Sigmoid colon (tissue), 7 donors: Measurements from ENCODE around the gene CUL9. TPM values are rescaled to one million over a fixed set of nuclear protein-coding genes. Genes with fewer than 3 reads are reported as not detected.

ENCODE experiments used
- DNase-seq: peaks from one replicate; pipeline ENCODE4 v3.0.0-alpha.2; 2019
- H3K27ac ChIP-seq, 4 donors: fragments of 200-600 bp; sonication (generic); one replicate each; pipeline ENCODE4 v1.5.1; 2016 to 2019; ENCODE audit warnings: mild to moderate bottlenecking in 1 of 4
- H3K27me3 ChIP-seq, 3 donors: fragments of 200-600 bp; sonication (generic); one replicate each; pipeline ENCODE4 v1.5.1; 2019; ENCODE audit warnings: mild to moderate bottlenecking in 1 of 3
- H3K36me3 ChIP-seq, 4 donors: fragments of 200-600 bp; sonication (generic); one replicate each; pipeline ENCODE4 v1.5.1; 2016 to 2019
- H3K4me1 ChIP-seq, 4 donors: fragments of 200-600 bp; sonication (generic); one replicate each; pipeline ENCODE4 v1.5.1; 2017 to 2019
- H3K4me3 ChIP-seq, 4 donors: fragments of 200-600 bp; sonication (generic); one replicate each; pipeline ENCODE4 v1.5.1; 2017 to 2019; ENCODE audit warnings: mild to moderate bottlenecking in 2 of 4, moderate library complexity in 1 of 4
- H3K9me3 ChIP-seq, 4 donors: fragments of 200-600 bp in 3 of 4; sonication (generic) in 3 of 4; one replicate each; pipeline versions ENCODE4 v1.5.1 to v1.6.1; 2013 to 2019
- EP300 ChIP-seq, 4 donors: sonication (generic); formaldehyde crosslinking; IDR thresholded peaks; one replicate each; pipeline ENCODE4 v1.6.1; 2017; ENCODE audit warnings: antibody characterized with exemption in 4 of 4
- POLR2A ChIP-seq, 2 donors: fragments of 450-650 bp; IDR thresholded peaks; one replicate each; pipeline ENCODE4 v1.6.1; 2016; ENCODE audit warnings: antibody characterized with exemption in 2 of 2, mild to moderate bottlenecking in 2 of 2, moderate library complexity in 2 of 2
- POLR2AphosphoS5 ChIP-seq, 4 donors: sonication (generic); formaldehyde crosslinking; IDR thresholded peaks; one replicate each; pipeline ENCODE4 v1.6.1; 2017; ENCODE audit warnings: antibody characterized with exemption in 4 of 4
- WGBS, 2 donors: extraction: QIAGEN DNeasy Blood & Tissue Kit; methylation state at CpG; one replicate each; pipeline ENCODE4 v1.1.7; 2013; 5-methylcytosine and 5-hydroxymethylcytosine counted together
- intact Hi-C: fragments of 100-400 bp; cut with DNase I; formaldehyde crosslinking; loops from one replicate; pipeline ENCODE4 v1.15.1; 2023
- polyA plus RNA-seq, 3 donors: library from polyadenylated mRNA; stranded (reverse); fragments of 200-250 nt; gene quantifications; one replicate each; pipeline ENCODE4 v1.2.3, GENCODE V29; 2013
- total RNA-seq, 4 donors: library from RNA; depleted of rRNA; stranded (reverse); fragments of >200 nt; gene quantifications; one replicate each; pipeline ENCODE4 v1.1.0, GENCODE V29; 2016
- TF ChIP-seq, protein P1 (sequence below), 4 experiments: fragments of 450-650 bp in 3 of 4; fragments of 200-600 bp in 1 of 4; IDR thresholded peaks; one replicate each; pipeline ENCODE4 v1.5.1; 2016 to 2019; ENCODE audit warnings: antibody characterized with exemption in 4 of 4, mild to moderate bottlenecking in 3 of 4, moderate library complexity in 2 of 4
- donor health status: healthy with polysubstance abuse.
- donor health status: Bipolar disorder and iron deficiency.
- donor health status: healthy.

CUL9 gene
- total and polyA plus RNA-seq, 7 donors, result 5.1 to 49.6 (median 28.2) TPM

DNA sequence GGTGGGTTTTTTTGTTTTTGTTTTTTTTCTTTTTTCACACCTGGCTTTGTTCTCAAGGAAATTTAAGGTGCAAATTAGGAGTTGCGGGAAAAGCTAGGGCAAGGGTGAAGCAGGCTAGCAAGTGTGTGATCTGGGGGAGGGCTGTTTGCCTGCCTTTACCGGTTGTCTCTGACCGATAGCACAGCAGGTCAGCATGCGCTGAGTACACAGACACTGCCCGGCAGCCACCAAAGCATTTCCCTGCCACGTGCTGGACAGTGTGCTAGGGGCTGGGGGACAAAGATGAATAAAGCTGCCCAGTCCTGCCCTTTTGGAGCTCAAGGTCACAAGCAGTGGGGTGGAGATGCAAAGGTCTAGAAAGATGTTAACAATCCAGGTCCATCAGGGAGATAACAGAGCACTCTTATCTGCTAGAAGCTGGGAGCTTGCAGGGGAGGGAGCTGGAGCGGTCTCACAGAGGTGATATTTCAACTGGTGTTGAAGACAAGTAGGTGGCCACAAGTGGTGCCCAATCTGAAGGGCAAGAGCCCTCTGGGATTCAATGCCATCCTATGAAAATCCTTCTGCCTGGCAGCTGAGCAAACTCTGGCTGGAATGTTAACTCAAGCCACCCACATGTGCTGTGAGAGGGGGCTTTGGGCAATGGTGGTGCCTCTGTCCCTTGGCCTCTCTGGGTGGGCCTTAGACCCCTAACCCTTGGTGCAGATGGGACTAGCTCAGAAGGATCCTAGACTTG lies 85.8 kb downstream of the CUL9 start:
- Histone ChIP-seq H3K9me3 (no peaks in the 10 kb centered on the region), H3K27me3 (no peaks in the 10 kb centered on the region), H3K27ac (peak overlapping the region; percentile 72 to 92 (median 76)), H3K36me3 (no peaks in the 10 kb centered on the region), H3K4me1 (peaks cover 0 to 27% (median 25%) of the 10 kb centered on the region in 4 donors), H3K4me3 (no peak overlapping the region)
- TF ChIP-seq POLR2AphosphoS5 (IDR thresholded peaks at IDR 0.05) (no peak), EP300 (IDR thresholded peaks at IDR 0.05) (no peak), POLR2A (IDR thresholded peaks at IDR 0.05) (no peak)
- TF ChIP-seq, protein P1, sequence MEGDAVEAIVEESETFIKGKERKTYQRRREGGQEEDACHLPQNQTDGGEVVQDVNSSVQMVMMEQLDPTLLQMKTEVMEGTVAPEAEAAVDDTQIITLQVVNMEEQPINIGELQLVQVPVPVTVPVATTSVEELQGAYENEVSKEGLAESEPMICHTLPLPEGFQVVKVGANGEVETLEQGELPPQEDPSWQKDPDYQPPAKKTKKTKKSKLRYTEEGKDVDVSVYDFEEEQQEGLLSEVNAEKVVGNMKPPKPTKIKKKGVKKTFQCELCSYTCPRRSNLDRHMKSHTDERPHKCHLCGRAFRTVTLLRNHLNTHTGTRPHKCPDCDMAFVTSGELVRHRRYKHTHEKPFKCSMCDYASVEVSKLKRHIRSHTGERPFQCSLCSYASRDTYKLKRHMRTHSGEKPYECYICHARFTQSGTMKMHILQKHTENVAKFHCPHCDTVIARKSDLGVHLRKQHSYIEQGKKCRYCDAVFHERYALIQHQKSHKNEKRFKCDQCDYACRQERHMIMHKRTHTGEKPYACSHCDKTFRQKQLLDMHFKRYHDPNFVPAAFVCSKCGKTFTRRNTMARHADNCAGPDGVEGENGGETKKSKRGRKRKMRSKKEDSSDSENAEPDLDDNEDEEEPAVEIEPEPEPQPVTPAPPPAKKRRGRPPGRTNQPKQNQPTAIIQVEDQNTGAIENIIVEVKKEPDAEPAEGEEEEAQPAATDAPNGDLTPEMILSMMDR (IDR thresholded peaks at IDR 0.05), result no peak
- no peak for DNase-seq
- WGBS, 2 donors, result 29 to 73% methylated on average over 7 of the region's 7 CpGs
- intact Hi-C loops, result loop anchor here (5.0 to 10.0 kb wide), 2 partner anchors 157 to 240 kb away; partner anchors contain the start of gene ABCC10

DNA sequence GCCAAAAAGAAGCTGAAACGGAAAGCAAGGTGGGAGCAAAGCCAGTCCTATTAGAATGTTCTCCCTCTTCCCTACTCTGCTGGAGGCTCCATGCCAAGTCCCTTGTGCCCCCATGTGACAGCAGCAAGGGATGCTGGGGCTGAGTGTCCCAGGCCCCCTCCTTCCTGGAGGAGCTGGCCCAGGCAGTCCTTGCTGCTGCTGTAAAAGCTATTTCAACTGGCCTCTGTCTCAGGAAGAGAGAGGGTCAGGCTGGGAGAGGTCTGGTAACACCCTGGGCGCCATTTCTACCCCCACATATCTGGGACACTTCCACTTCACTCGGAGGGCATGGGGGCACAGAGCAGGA lies 86.3 kb downstream of the CUL9 start:
- DNase-seq, result no peak
- Histone ChIP-seq H3K4me3 (no peak overlapping the region), H3K9me3 (no peaks in the 10 kb centered on the region), H3K27me3 (no peaks in the 10 kb centered on the region), H3K36me3 (no peaks in the 10 kb centered on the region), H3K4me1 (peaks cover 0 to 27% (median 25%) of the 10 kb centered on the region in 4 donors), H3K27ac (peak overlapping the region; percentile 72 to 92 (median 76))
- intact Hi-C loops, result loop anchor here (5.0 to 10.0 kb wide), 2 partner anchors 156 to 239 kb away; partner anchors contain the start of gene ABCC10
- WGBS, 2 donors, result 70 to 73% methylated on average over 3 of the region's 3 CpGs
- TF ChIP-seq POLR2AphosphoS5 (IDR thresholded peaks at IDR 0.05) (no peak), EP300 (IDR thresholded peaks at IDR 0.05) (no peak), POLR2A (IDR thresholded peaks at IDR 0.05) (no peak)
- TF ChIP-seq, protein P1 (IDR thresholded peaks at IDR 0.05), result no peak

DNA sequence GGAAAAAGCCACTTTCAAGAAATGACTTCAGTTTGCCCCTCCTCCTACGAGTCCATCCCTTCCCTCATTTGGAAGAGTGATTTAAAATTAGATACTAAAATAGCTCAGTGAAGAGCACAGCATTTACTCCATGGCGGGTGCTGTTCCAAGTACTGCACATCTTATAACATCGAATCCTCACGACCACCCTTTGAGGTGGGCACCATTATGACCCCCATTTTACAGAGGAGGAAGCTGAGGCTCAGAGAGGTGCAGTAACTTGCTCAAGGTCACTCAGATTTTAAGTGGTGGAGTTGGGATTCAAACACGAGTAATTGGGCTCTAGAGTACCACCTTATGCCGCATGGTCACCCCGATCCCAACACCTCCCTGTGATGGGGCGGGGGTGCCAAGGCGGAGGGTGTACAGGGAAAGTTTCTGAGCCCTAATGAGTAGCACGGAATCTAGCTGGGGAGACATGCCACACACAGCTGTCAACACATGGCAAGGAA lies 86.8 kb downstream of the CUL9 start:
- intact Hi-C loops, result loop anchor here (5.0 to 10.0 kb wide), 2 partner anchors 156 to 238 kb away; partner anchors contain the start of gene ABCC10
- WGBS, 2 donors, result 72 to 73% methylated on average over 10 of the region's 10 CpGs
- peaks cover 0 to 27% (median 25%) of the 10 kb centered on the region in 4 donors for H3K4me1 ChIP-seq
- no peaks in the 10 kb centered on the region for H3K36me3 ChIP-seq
- peak overlapping the region in 2 of 4 donors; percentile 41 to 48 for H3K4me3 ChIP-seq
- TF ChIP-seq EP300 (IDR thresholded peaks at IDR 0.05) (no peak), POLR2AphosphoS5 (IDR thresholded peaks at IDR 0.05) (no peak), POLR2A (IDR thresholded peaks at IDR 0.05) (no peak)
- TF ChIP-seq, protein P1 (IDR thresholded peaks at IDR 0.05), result no peak
- no peaks in the 10 kb centered on the region for H3K9me3 ChIP-seq
- no peak for DNase-seq
- no peaks in the 10 kb centered on the region for H3K27me3 ChIP-seq
- H3K27ac ChIP-seq, result peak overlapping the region; percentile 72 to 92 (median 76)

DNA sequence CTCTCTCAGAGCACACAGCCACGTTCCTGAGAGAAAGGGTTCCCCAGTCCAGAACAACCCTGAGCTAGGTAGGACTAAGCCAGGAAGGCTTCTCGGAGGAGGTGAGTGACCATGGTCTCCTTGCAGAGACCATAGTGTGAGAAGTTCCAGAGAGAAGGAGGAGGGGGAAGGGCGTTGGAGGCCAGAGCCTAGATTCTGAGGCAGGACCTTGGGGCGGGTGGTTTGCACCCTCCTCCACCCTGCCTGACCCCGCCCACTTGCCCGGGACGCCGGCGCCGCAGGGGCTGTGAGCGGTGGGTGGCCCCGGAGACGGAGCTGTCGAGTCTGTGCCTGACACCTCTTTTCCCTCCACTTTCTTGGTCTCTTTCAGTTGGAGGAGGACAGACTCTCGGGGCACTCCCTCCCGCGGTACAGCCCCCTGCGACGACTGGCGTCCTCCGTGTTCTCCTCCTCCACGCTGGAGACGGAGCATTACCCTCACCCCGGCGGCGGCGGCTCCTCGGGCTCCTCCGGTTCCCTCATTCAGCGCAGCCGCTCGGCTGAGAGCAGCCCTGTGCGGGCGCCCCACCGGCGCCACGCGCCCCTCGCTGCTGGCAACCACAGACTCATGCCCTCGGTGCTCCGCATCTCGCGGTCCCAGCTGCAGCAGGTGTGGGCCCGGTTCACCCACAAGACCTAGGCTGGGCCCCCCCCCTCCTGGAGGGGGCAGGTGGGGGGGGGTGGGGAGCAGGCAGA lies 87.4 kb downstream of the CUL9 start:
- Histone ChIP-seq H3K36me3 (no peaks in the 10 kb centered on the region), H3K9me3 (no peaks in the 10 kb centered on the region), H3K4me3 (peak overlapping the region; percentile 10 to 48 (median 39)), H3K27ac (peak overlapping the region; percentile 72 to 92 (median 76)), H3K27me3 (peaks cover 0 to 4% (median 4%) of the 10 kb centered on the region in 3 donors), H3K4me1 (peaks cover 0 to 27% (median 25%) of the 10 kb centered on the region in 4 donors)
- intact Hi-C loops, result loop anchor here (5.0 to 10.0 kb wide), 2 partner anchors 155 to 238 kb away; partner anchors contain the start of gene ABCC10
- TF ChIP-seq POLR2AphosphoS5 (IDR thresholded peaks at IDR 0.05) (peak in 3 of 4 donors; percentile 12 to 29 (median 22)), EP300 (IDR thresholded peaks at IDR 0.05) (no peak)
- WGBS, 2 donors, result 2 to 4% methylated on average over 44 of the region's 44 CpGs
- no peak for DNase-seq
